Tibial nerve (tissue), 3 donors: ENCODE measurements around the gene ARHGAP26.

Experiments used
- CTCF ChIP-seq, 5 experiments: fragments of 200-600 bp in 3 of 5; fragments of 450-650 bp in 2 of 5; sonication (generic) in 3 of 5; IDR thresholded peaks; one replicate each; pipeline ENCODE4 v1.5.1; 2016 to 2019; ENCODE audit warnings: antibody characterized with exemption in 5 of 5, mild to moderate bottlenecking in 3 of 5, moderate library complexity in 2 of 5
- POLR2A ChIP-seq, 2 donors: fragments of 450-650 bp; IDR thresholded peaks; one replicate each; pipeline ENCODE4 v1.6.1; 2017; ENCODE audit warnings: antibody characterized with exemption in 2 of 2, mild to moderate bottlenecking in 2 of 2, moderate library complexity in 2 of 2

GRCh38 chr5:143277536-143277935, 507.4 kb downstream of the ARHGAP26 start:
- TF ChIP-seq CTCF (IDR thresholded peaks at IDR 0.05), result no peak
- TF ChIP-seq POLR2A (IDR thresholded peaks at IDR 0.05), result no peak
